Neural cell (in vitro differentiated cells): ENCODE results near the gene FBXO42.

ENCODE experiments used
- CTCF ChIP-seq: fragments of 450-650 bp; IDR thresholded peaks from 2 replicates; pipeline ENCODE4 v1.5.1; 2014; ENCODE audit warnings: antibody characterized with exemption, mild to moderate bottlenecking, moderate library complexity; ENCODE audit not compliant: poor library complexity, severe bottlenecking
- EZH2 ChIP-seq: fragments of 200-600, 300-800 bp; shearing (Covaris generic), sonication (generic); IDR thresholded peaks from 2 replicates; pipeline ENCODE4 v1.6.1; 2014; ENCODE audit warnings: antibody characterized with exemption, low read length, borderline replicate concordance, mild to moderate bottlenecking; ENCODE audit not compliant: insufficient read depth, poor library complexity, severe bottlenecking

GRCh38 chr1:16257968-16258367 is 94.3 kb downstream of the FBXO42 start:
- TF ChIP-seq CTCF (no peak), EZH2 (no peak)
